Heart right ventricle (tissue), 16 donors: ENCODE measurements around the gene AGBL4. TPM values are rescaled to one million over a fixed set of nuclear protein-coding genes. Genes with fewer than 3 reads are reported as not detected.

Source experiments
- ATAC-seq, 8 donors: fragments of 200-7000 bp; cut with Tn5 transposase; one replicate each; pipeline ENCODE4 v1.9.1; 2020; ENCODE audit warnings: mild to moderate bottlenecking in 8 of 8, moderate library complexity in 8 of 8, moderate number of reproducible peaks in 1 of 8
- DNase-seq, 2 donors: peaks; one replicate each; pipeline ENCODE4 v3.0.0-alpha.2; 2020
- H3K27ac ChIP-seq, 10 donors: fragments of 200-600 bp; sonication (generic) in 2 of 10; one replicate each; pipeline versions ENCODE4 v1.5.0 to v1.8.0; 2020 to 2022; ENCODE audit warnings: mild to moderate bottlenecking in 3 of 10
- H3K27me3 ChIP-seq, 7 donors: fragments of 200-600 bp; one replicate each; pipeline ENCODE4 v1.8.0; 2021 to 2022; ENCODE audit warnings: mild to moderate bottlenecking in 2 of 7
- H3K36me3 ChIP-seq, 9 donors: fragments of 200-600 bp; sonication (generic) in 1 of 9; one replicate each; pipeline versions ENCODE4 v1.5.0 to v1.8.0; 2020 to 2022; ENCODE audit warnings: mild to moderate bottlenecking in 2 of 9
- H3K4me1 ChIP-seq, 9 donors: fragments of 200-600 bp; sonication (generic) in 1 of 9; one replicate each; pipeline versions ENCODE4 v1.5.0 to v1.8.0; 2020 to 2022; ENCODE audit warnings: mild to moderate bottlenecking in 4 of 9
- H3K4me3 ChIP-seq, 10 donors: fragments of 200-600 bp; sonication (generic) in 2 of 10; one replicate each; pipeline versions ENCODE4 v1.5.0 to v1.8.0; 2020 to 2022; ENCODE audit warnings: mild to moderate bottlenecking in 7 of 10, moderate library complexity in 2 of 10
- H3K9me3 ChIP-seq, 11 donors: fragments of 200-600 bp in 10 of 11; sonication (generic) in 2 of 11; one replicate each; pipeline versions ENCODE4 v1.5.0 to v1.8.0; 2013 to 2022; ENCODE audit warnings: mild to moderate bottlenecking in 2 of 11, control low read depth in 1 of 11, moderate library complexity in 1 of 11
- CTCF ChIP-seq, 9 donors: fragments of 200-600 bp; sonication (generic) in 2 of 9; IDR thresholded peaks; one replicate each; pipeline versions ENCODE4 v1.5.0 to v1.8.0; 2021 to 2022; ENCODE audit warnings: antibody characterized with exemption in 9 of 9, mild to moderate bottlenecking in 5 of 9, moderate library complexity in 1 of 9
- WGBS, 2 donors: extraction: QIAGEN DNeasy Blood & Tissue Kit; methylation state at CpG; one replicate each; pipeline ENCODE4 v1.1.7; 2013; ENCODE audit warnings: inconsistent platforms in 1 of 2; 5-methylcytosine and 5-hydroxymethylcytosine counted together
- intact Hi-C, 10 donors: fragments of 100-400 bp; cut with DNase I; formaldehyde crosslinking; loops; one replicate each; pipeline versions ENCODE4 v1.11.1 to v1.14.2; 2022
- polyA plus RNA-seq, 2 donors: library from polyadenylated mRNA; stranded (reverse); fragments of 200-250 nt; gene quantifications; one replicate each; pipeline ENCODE4 v1.2.3, GENCODE V29; 2013
- total RNA-seq, 10 donors: library from RNA; stranded (reverse); fragmentation: NEBNext Ultra II Directional in 3 of 10; extraction: Animal tissue kit (Norgen Biotek cat#: 25700) in 3 of 10; gene quantifications; one replicate each; pipeline versions ENCODE4 v1.2.1 to v1.2.4, GENCODE V29; 2021 to 2023
- donor health status: Arrhythmogenic right ventricular cardiomyopathy.
- donor health status: ischemic (EF 13 %, LVEDD 7.1; RV severe dilation, severe dysfunction).
- donor health status: healthy with polysubstance abuse.
- donor health status: DM: no; HTN: yes; CAD: no.
- donor health status: DM: no; HTN: no; CAD: no.
- donor health status: ischemic (EF 25% LVEDD 6.9; RV normal size, moderate dysfunction).
- donor health status: ischemic (EF 25% LVEDD 5.7; RV mildly dilated, moderate dysfunction).
- donor health status: healthy.
- donor health status: DM: yes; HTN: yes; CAD: no.
- donor health status: Ischemic cardiomyopathy.
- donor health status: ischemic (EF 35%, LVEDD 5.7; RV mildly dilated, moderate dysfunction).
- donor health status: nonischemic (EF 11% LVEDD 7.7; RV severe dilation, severe dysfunction).
- donor health status: DM: yes; HTN: yes; CAD: no.
- donor health status: PGD.
- donor health status: ischemic (EF 29% LVEDD 5.4; RV normal size, mild dysfunction).
- donor health status: nonischemic (EF 23%, LVEDD 6.1; RV moderate dilation, normal function).

AGBL4 gene
- total and polyA plus RNA-seq, 12 donors: 0.04 to 0.93 (median 0.46) TPM; not detected in 2

DNA sequence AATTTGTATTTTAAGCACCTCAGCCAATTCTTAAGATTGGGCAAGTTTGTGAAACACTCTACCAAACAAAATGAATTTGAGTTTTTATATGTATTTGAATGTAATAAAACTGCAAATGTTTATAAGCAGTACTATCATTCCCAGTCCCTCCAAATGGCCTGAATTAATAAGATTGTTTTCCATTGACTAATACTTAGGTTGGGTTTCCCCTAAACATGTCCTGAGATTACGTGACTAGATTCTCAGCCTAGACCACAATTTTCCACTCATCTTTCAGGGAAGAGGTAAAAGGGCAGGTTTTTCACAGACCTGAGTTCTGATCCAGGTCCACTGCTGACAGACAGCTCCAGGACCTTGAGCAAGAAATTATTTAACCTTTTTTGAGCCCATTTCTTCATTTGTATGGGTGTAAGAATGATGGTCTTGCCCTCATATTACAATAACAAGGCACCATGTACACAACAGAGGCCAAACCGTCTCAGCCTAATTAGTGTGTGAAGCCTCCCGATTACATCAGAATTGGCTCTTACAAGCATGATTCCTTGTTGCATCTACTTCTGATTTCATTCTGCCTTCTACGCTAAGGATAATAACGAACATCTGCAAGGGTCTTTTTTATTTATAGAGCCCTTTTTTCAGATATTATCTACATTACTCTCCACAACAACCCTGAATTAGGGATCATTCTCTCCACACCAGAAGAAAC is 1298.3 kb downstream of the AGBL4 start:
- intact Hi-C loops: no loop called here
- no peaks in the 10 kb centered on the region for H3K9me3 ChIP-seq
- no peak for TF ChIP-seq CTCF (IDR thresholded peaks at IDR 0.05)
- WGBS, 2 donors: 89% methylated on average over 5 of the region's 5 CpGs
- DNase-seq (no peak), ATAC-seq (no peak)
- H3K27ac ChIP-seq: no peak overlapping the region
- H3K36me3 ChIP-seq: peaks cover 0 to 34% (median 0%) of the 10 kb centered on the region in 9 donors
- no peak overlapping the region for H3K4me3 ChIP-seq
- no peaks in the 10 kb centered on the region for H3K27me3 ChIP-seq
- H3K4me1 ChIP-seq: no peaks in the 10 kb centered on the region

GRCh38 chr1:48720929-48721328 is 1302.8 kb downstream of the AGBL4 start:
- Histone ChIP-seq H3K27ac (no peak overlapping the region), H3K36me3 (no peaks in the 10 kb centered on the region), H3K4me1 (no peaks in the 10 kb centered on the region), H3K4me3 (no peak overlapping the region), H3K9me3 (no peaks in the 10 kb centered on the region), H3K27me3 (no peaks in the 10 kb centered on the region)
- no peak for DNase-seq
- no peak for TF ChIP-seq CTCF (IDR thresholded peaks at IDR 0.05)
- no peak for ATAC-seq
- intact Hi-C loops: no loop called here

GRCh38 chr1:48718705-48719104 is 1305.0 kb downstream of the AGBL4 start:
- no peak for TF ChIP-seq CTCF (IDR thresholded peaks at IDR 0.05)
- Histone ChIP-seq H3K36me3 (no peaks in the 10 kb centered on the region), H3K9me3 (no peaks in the 10 kb centered on the region), H3K27me3 (no peaks in the 10 kb centered on the region), H3K4me1 (no peaks in the 10 kb centered on the region), H3K27ac (no peak overlapping the region), H3K4me3 (no peak overlapping the region)
- intact Hi-C loops: no loop called here
- no peak for ATAC-seq
- 74 to 80% methylated on average over 4 of the region's 4 CpGs for WGBS, 2 donors
- DNase-seq: no peak

GRCh38 chr1:48718116-48718630 is 1305.6 kb downstream of the AGBL4 start:
- no peaks in the 10 kb centered on the region for H3K9me3 ChIP-seq
- H3K4me3 ChIP-seq: no peak overlapping the region
- no peaks in the 10 kb centered on the region for H3K27me3 ChIP-seq
- H3K27ac ChIP-seq: no peak overlapping the region
- ATAC-seq (no peak), DNase-seq (no peak)
- intact Hi-C loops: no loop called here
- no peaks in the 10 kb centered on the region for H3K4me1 ChIP-seq
- no peaks in the 10 kb centered on the region for H3K36me3 ChIP-seq
- no peak for TF ChIP-seq CTCF (IDR thresholded peaks at IDR 0.05)
